HG02870 (cell line): Measurements from ENCODE around the gene NBPF8.
"Not testable (repeated sequence)": the region's sequence is repeated elsewhere in the genome, so short reads cannot be mapped to it uniquely, and the experiment has no call there.

Experiments
- ATAC-seq: cut with Tn5 transposase; IDR thresholded peaks from one replicate; pipeline ENCODE4 v1.9.1; 2021; ENCODE audit warnings: mild to moderate bottlenecking, moderate library complexity; ENCODE audit not compliant: unreplicated experiment

Gene NBPF8

GRCh38 chr1:120414911-120415480 lies at the start of gene NBPF8:
NBPF8 (plus strand) TSS chr1:120415035; CDS start chr1:120436523, 21,488 bp downstream.
- ATAC-seq, result peak; percentile 98

- not testable (repeated sequence) for ATAC-seq
Observed at GRCh38 chr1:120367709-120368108, 47.1 kb upstream of the NBPF8 start.

- not testable (repeated sequence) for ATAC-seq
Observed at GRCh38 chr1:120386651-120387050, 28.2 kb upstream of the NBPF8 start.

GRCh38 chr1:120388597-120389126 lies 26.2 kb upstream of the NBPF8 start:
- ATAC-seq, result not testable (repeated sequence)

GRCh38 chr1:120391365-120391764 lies 23.5 kb upstream of the NBPF8 start:
- ATAC-seq, result not testable (repeated sequence)

- ATAC-seq, result not testable (repeated sequence)
Observed at GRCh38 chr1:120393316-120394232, 21.3 kb upstream of the NBPF8 start.

- not testable (repeated sequence) for ATAC-seq
Observed at GRCh38 chr1:120405348-120405747, 9.5 kb upstream of the NBPF8 start.

GRCh38 chr1:120414451-120414850 lies 384 bp upstream of the NBPF8 start:
- peak; percentile 21 for ATAC-seq

GRCh38 chr1:120415492-120415961 lies 692 bp downstream of the NBPF8 start:
- not testable (repeated sequence) for ATAC-seq

GRCh38 chr1:120425063-120425462 lies 10.2 kb downstream of the NBPF8 start:
- not testable (repeated sequence) for ATAC-seq

GRCh38 chr1:120431626-120432025 lies 16.8 kb downstream of the NBPF8 start:
- not testable (repeated sequence) for ATAC-seq

GRCh38 chr1:120433831-120434230 lies 19.0 kb downstream of the NBPF8 start:
- not testable (repeated sequence) for ATAC-seq

GRCh38 chr1:120449124-120449523 lies 34.3 kb downstream of the NBPF8 start:
- not testable (repeated sequence) for ATAC-seq
